Activated T-cell treated with anti-CD3 and anti-CD28 coated beads, Interleukin-2, amount 50 U/mL, for 24 hours (primary cell): ENCODE measurements around the gene PIR.

Experiments
- DNase-seq: peaks from one replicate; pipeline ENCODE4 v3.0.0-alpha.2; 2020
- H3K27ac Mint-ChIP-seq: 2 replicates; pipeline ENCODE4 v1.8.0; 2020; ENCODE audit warnings: mild to moderate bottlenecking, mixed read lengths
- H3K27me3 Mint-ChIP-seq: 2 replicates; pipeline ENCODE4 v1.8.0; 2020; ENCODE audit warnings: mixed read lengths
- H3K36me3 Mint-ChIP-seq: 2 replicates; pipeline ENCODE4 v1.8.0; 2020; ENCODE audit warnings: low read depth, mixed read lengths
- H3K4me1 Mint-ChIP-seq: 2 replicates; pipeline ENCODE4 v1.8.0; 2020; ENCODE audit warnings: low read depth, mixed read lengths
- H3K4me3 Mint-ChIP-seq: 2 replicates; pipeline ENCODE4 v1.8.0; 2020; ENCODE audit warnings: mild to moderate bottlenecking, moderate library complexity, mixed read lengths
- H3K9me3 Mint-ChIP-seq: 2 replicates; pipeline ENCODE4 v1.8.0; 2020; ENCODE audit warnings: mixed read lengths

The PIR gene

DNA sequence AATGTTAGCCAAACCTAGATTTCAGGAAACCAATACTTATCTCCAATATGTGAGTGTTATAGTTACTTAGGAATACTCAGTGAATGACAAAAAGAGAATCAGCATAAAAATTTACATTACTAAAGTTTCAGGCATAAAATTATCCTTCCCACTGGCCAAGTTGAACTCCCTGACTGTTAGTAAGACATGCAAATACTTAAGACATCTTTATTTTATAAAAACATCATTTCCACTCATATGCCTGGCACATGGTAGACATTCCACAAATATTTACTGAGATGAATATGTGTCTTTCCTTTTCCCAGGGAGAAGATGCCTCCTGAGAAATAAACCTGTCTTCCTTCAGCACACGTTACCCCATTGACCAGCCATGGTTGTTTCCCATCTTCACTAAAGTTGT is 116.2 kb downstream of the PIR start:
- Mint-ChIP-seq H3K4me3 (no peak overlapping the region), H3K27me3 (peaks cover 63% of the 10 kb centered on the region), H3K27ac (no peak overlapping the region), H3K9me3 (no peaks in the 10 kb centered on the region), H3K4me1 (no peaks in the 10 kb centered on the region), H3K36me3 (no peaks in the 10 kb centered on the region)
- DNase-seq, result no peak

DNA sequence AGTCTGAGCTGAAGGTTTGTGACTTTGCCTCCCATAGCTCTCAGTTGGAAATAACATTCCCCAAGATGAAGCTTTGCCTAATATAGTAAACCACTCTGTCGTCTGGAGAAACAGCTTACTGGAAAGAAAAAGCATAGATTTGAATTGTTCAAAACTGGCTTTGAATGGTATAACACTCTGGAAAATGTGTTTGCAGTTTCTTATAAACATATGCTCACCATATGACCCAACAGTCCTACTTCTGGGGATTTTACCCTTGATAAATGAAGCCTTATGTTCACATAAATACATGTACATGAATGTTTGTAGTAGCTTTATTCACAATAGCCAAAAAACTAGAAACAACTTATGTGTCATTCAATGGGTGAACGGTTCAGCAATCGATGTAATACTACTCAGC is 119.2 kb downstream of the PIR start:
- DNase-seq, result no peak
- Mint-ChIP-seq H3K4me1 (no peaks in the 10 kb centered on the region), H3K27me3 (peaks cover 68% of the 10 kb centered on the region), H3K9me3 (no peaks in the 10 kb centered on the region), H3K27ac (no peak overlapping the region), H3K4me3 (no peak overlapping the region), H3K36me3 (no peaks in the 10 kb centered on the region)

- Mint-ChIP-seq H3K27me3 (peaks cover 67% of the 10 kb centered on the region), H3K27ac (no peak overlapping the region), H3K9me3 (no peaks in the 10 kb centered on the region), H3K4me1 (no peaks in the 10 kb centered on the region), H3K4me3 (no peak overlapping the region), H3K36me3 (no peaks in the 10 kb centered on the region)
- no peak for DNase-seq
These were observed 126.4 kb downstream of the PIR start for GRCh38 chrX:15366506-15367352.

- Mint-ChIP-seq H3K9me3 (peaks cover 4% of the 10 kb centered on the region), H3K27ac (no peak overlapping the region), H3K4me3 (no peak overlapping the region), H3K4me1 (no peaks in the 10 kb centered on the region), H3K27me3 (peaks cover 69% of the 10 kb centered on the region), H3K36me3 (no peaks in the 10 kb centered on the region)
- DNase-seq, result no peak
These were observed 133.4 kb downstream of the PIR start for GRCh38 chrX:15359701-15360100.

- H3K36me3 Mint-ChIP-seq, result no peaks in the 10 kb centered on the region
- H3K27me3 Mint-ChIP-seq, result peaks cover 60% of the 10 kb centered on the region
- no peak overlapping the region for H3K4me3 Mint-ChIP-seq
- no peak overlapping the region for H3K27ac Mint-ChIP-seq
- no peaks in the 10 kb centered on the region for H3K4me1 Mint-ChIP-seq
- H3K9me3 Mint-ChIP-seq, result peaks cover 4% of the 10 kb centered on the region
- DNase-seq, result no peak
These were observed 134.6 kb downstream of the PIR start for GRCh38 chrX:15358533-15358932.

DNA sequence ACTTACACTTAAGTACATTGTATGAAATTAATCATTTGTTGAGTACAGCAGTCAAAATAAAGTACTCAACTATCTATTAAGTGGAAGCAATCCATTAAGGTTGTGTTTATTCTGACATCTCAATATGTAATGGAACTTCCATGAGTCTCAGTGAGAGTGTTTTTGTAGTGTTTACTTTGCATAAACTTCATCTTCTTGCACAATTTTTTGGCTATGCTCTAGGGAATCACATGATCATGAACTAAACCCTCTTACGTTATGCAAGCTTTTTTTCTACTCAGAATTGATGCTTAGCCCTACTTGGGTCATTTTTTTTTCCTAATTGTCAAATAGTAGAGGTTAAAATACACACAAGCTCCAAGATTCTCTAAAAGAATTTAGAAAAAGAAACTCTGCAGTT is 136.7 kb downstream of the PIR start:
- DNase-seq, result no peak
- H3K36me3 Mint-ChIP-seq, result no peaks in the 10 kb centered on the region
- no peak overlapping the region for H3K27ac Mint-ChIP-seq
- peaks cover 51% of the 10 kb centered on the region for H3K27me3 Mint-ChIP-seq
- H3K4me1 Mint-ChIP-seq, result no peaks in the 10 kb centered on the region
- peaks cover 4% of the 10 kb centered on the region for H3K9me3 Mint-ChIP-seq
- H3K4me3 Mint-ChIP-seq, result no peak overlapping the region

GRCh38 chrX:15350329-15350996 is 142.7 kb downstream of the PIR start:
- Mint-ChIP-seq H3K4me1 (no peaks in the 10 kb centered on the region), H3K4me3 (no peak overlapping the region), H3K27me3 (peaks cover 46% of the 10 kb centered on the region), H3K27ac (no peak overlapping the region), H3K9me3 (no peaks in the 10 kb centered on the region), H3K36me3 (no peaks in the 10 kb centered on the region)
- no peak for DNase-seq

- Mint-ChIP-seq H3K27me3 (peaks cover 47% of the 10 kb centered on the region), H3K9me3 (no peaks in the 10 kb centered on the region), H3K27ac (no peak overlapping the region), H3K4me1 (no peaks in the 10 kb centered on the region), H3K4me3 (no peak overlapping the region), H3K36me3 (no peaks in the 10 kb centered on the region)
- DNase-seq, result no peak
These were observed 144.1 kb downstream of the PIR start for GRCh38 chrX:15349046-15349445.

- H3K27ac Mint-ChIP-seq, result no peak overlapping the region
These were observed 147.2 kb downstream of the PIR start for GRCh38 chrX:15345976-15346375.

DNA sequence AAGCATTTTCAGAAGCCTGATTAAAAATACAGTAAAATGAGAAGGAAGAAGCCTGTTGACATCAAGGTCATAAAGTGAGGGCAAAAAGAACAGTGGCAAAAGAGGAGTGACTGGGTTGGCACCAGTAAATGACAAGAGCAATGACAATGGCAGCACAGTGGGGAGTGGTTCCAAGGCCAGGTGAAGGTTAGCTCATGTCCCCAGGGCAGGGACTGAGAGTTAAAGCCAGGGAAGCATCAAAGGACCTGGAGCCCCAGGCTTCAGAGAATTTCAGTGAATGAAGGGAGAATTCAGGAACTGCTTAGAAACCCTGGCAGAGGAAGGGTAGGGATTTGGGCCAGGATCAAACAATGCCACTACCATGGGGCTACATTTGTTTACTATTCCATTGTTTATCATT is 149.0 kb downstream of the PIR start:
- DNase-seq, result no peak
- H3K27me3 Mint-ChIP-seq, result peaks cover 74% of the 10 kb centered on the region
- H3K27ac Mint-ChIP-seq, result no peak overlapping the region
- H3K4me3 Mint-ChIP-seq, result no peak overlapping the region
- no peaks in the 10 kb centered on the region for H3K4me1 Mint-ChIP-seq
- no peaks in the 10 kb centered on the region for H3K9me3 Mint-ChIP-seq
- no peaks in the 10 kb centered on the region for H3K36me3 Mint-ChIP-seq

More at GRCh38 chrX:15345976-15346375, 147.2 kb downstream of the PIR start:
- H3K36me3 Mint-ChIP-seq, result no peaks in the 10 kb centered on the region
- H3K4me3 Mint-ChIP-seq, result no peak overlapping the region
- H3K4me1 Mint-ChIP-seq, result no peaks in the 10 kb centered on the region
- peaks cover 69% of the 10 kb centered on the region for H3K27me3 Mint-ChIP-seq
- no peaks in the 10 kb centered on the region for H3K9me3 Mint-ChIP-seq
- DNase-seq, result no peak

- peaks cover 72% of the 10 kb centered on the region for H3K27me3 Mint-ChIP-seq
- H3K4me1 Mint-ChIP-seq, result no peaks in the 10 kb centered on the region
These were observed 150.1 kb downstream of the PIR start for GRCh38 chrX:15343075-15343476.

GRCh38 chrX:15340867-15341266 is 152.3 kb downstream of the PIR start:
- Mint-ChIP-seq H3K27me3 (peaks cover 74% of the 10 kb centered on the region), H3K27ac (no peak overlapping the region), H3K4me1 (peaks cover 5% of the 10 kb centered on the region), H3K36me3 (no peaks in the 10 kb centered on the region), H3K9me3 (no peaks in the 10 kb centered on the region), H3K4me3 (no peak overlapping the region)
- no peak for DNase-seq

More at GRCh38 chrX:15343075-15343476, 150.1 kb downstream of the PIR start:
- DNase-seq, result no peak
- H3K4me3 Mint-ChIP-seq, result no peak overlapping the region
- H3K27ac Mint-ChIP-seq, result no peak overlapping the region
- no peaks in the 10 kb centered on the region for H3K36me3 Mint-ChIP-seq
- no peaks in the 10 kb centered on the region for H3K9me3 Mint-ChIP-seq

- Mint-ChIP-seq H3K27me3 (peaks cover 48% of the 10 kb centered on the region), H3K9me3 (no peaks in the 10 kb centered on the region), H3K27ac (peak overlapping the region; percentile 84), H3K4me3 (peak overlapping the region; percentile 89), H3K4me1 (peaks cover 14% of the 10 kb centered on the region), H3K36me3 (peaks cover 23% of the 10 kb centered on the region)
- DNase-seq, result no peak
These were observed 157.1 kb downstream of the PIR start for GRCh38 chrX:15336023-15336413.

- H3K27ac Mint-ChIP-seq, result peak within 1 kb of the TSS; percentile 95
- H3K9me3 Mint-ChIP-seq, result no peaks in the 10 kb centered on the region
- peak within 1 kb of the TSS; percentile 89 for H3K4me3 Mint-ChIP-seq
- peak; percentile 89 for DNase-seq
- peaks cover 29% of the 10 kb centered on the region for H3K36me3 Mint-ChIP-seq
- peaks cover 14% of the 10 kb centered on the region for H3K4me1 Mint-ChIP-seq
- H3K27me3 Mint-ChIP-seq, result peaks cover 43% of the 10 kb centered on the region
These were observed 157.8 kb downstream of the PIR start, which contains the start of gene PIGA for GRCh38 chrX:15335135-15336022. PIGA (minus strand) TSS chrX:15335523; CDS start chrX:15331930, 3,593 bp downstream.
